Measurements from ENCODE around the gene PCNX2. TPM values are rescaled to one million over a fixed set of nuclear protein-coding genes. Genes with fewer than 3 reads are reported as not detected.

Gene PCNX2
- total RNA-seq, 1 experiment from 2014 or later = 63.4 TPM

- CTCF ChIA-PET = no interaction called here
- TF ChIP-seq CTCF (IDR thresholded peaks at IDR 0.05; ENCODE audit: unreplicated experiment) = no peak
- no peak overlapping the region for H3K27ac Mint-ChIP-seq (ENCODE audit: unreplicated experiment)
- no TSS peak for BruUV-seq (replicated peaks)
- H3K36me3 Mint-ChIP-seq (ENCODE audit: insufficient read depth, unreplicated experiment) = peaks cover 17% of the 10 kb centered on the region
- DNase-seq = no peak
- H3K9me3 Mint-ChIP-seq (ENCODE audit: low read depth, unreplicated experiment) = no peaks in the 10 kb centered on the region
- no peak overlapping the region for H3K4me3 Mint-ChIP-seq (ENCODE audit: low read depth, unreplicated experiment)
- H3K27me3 Mint-ChIP-seq (ENCODE audit: unreplicated experiment) = no peaks in the 10 kb centered on the region
- intact Hi-C loops (cut with micrococcal nuclease; ENCODE audit: unreplicated experiment) = no loop called here
- peaks cover 16% of the 10 kb centered on the region for H3K4me1 Mint-ChIP-seq (ENCODE audit: low read depth, unreplicated experiment)
Measured at GRCh38 chr1:233323718-233324117, 28.2 kb upstream of the PCNX2 start.

- H3K4me3 Mint-ChIP-seq (ENCODE audit: low read depth, unreplicated experiment) = no peak overlapping the region
- no peak for TF ChIP-seq CTCF (IDR thresholded peaks at IDR 0.05; ENCODE audit: unreplicated experiment)
- BruUV-seq (replicated peaks) = no TSS peak
- CTCF ChIA-PET = no interaction called here
- H3K9me3 Mint-ChIP-seq (ENCODE audit: low read depth, unreplicated experiment) = no peaks in the 10 kb centered on the region
- H3K27ac Mint-ChIP-seq (ENCODE audit: unreplicated experiment) = no peak overlapping the region
- no peaks in the 10 kb centered on the region for H3K27me3 Mint-ChIP-seq (ENCODE audit: unreplicated experiment)
- DNase-seq = no peak
- intact Hi-C loops (cut with micrococcal nuclease; ENCODE audit: unreplicated experiment) = no loop called here
- no peaks in the 10 kb centered on the region for H3K36me3 Mint-ChIP-seq (ENCODE audit: insufficient read depth, unreplicated experiment)
- peaks cover 8% of the 10 kb centered on the region for H3K4me1 Mint-ChIP-seq (ENCODE audit: low read depth, unreplicated experiment)
Measured at GRCh38 chr1:233320023-233320422, 24.5 kb upstream of the PCNX2 start.

- Mint-ChIP-seq H3K9me3 (ENCODE audit: low read depth, unreplicated experiment) (no peaks in the 10 kb centered on the region), H3K36me3 (ENCODE audit: insufficient read depth, unreplicated experiment) (no peaks in the 10 kb centered on the region), H3K4me3 (ENCODE audit: low read depth, unreplicated experiment) (no peak overlapping the region), H3K27me3 (ENCODE audit: unreplicated experiment) (no peaks in the 10 kb centered on the region), H3K27ac (ENCODE audit: unreplicated experiment) (no peak overlapping the region), H3K4me1 (ENCODE audit: low read depth, unreplicated experiment) (peaks cover 8% of the 10 kb centered on the region)
- BruUV-seq (replicated peaks) = no TSS peak
- no peak for TF ChIP-seq CTCF (IDR thresholded peaks at IDR 0.05; ENCODE audit: unreplicated experiment)
- intact Hi-C loops (cut with micrococcal nuclease; ENCODE audit: unreplicated experiment) = no loop called here
- DNase-seq = no peak
- CTCF ChIA-PET = no interaction called here
Measured at GRCh38 chr1:233319272-233319671, 23.7 kb upstream of the PCNX2 start.

GRCh38 chr1:233316473-233316872, 20.9 kb upstream of the PCNX2 start:
- CTCF ChIA-PET = no interaction called here
- H3K27ac Mint-ChIP-seq (ENCODE audit: unreplicated experiment) = no peak overlapping the region

More at GRCh38 chr1:233316473-233316872, 20.9 kb upstream of the PCNX2 start:
- intact Hi-C loops (cut with micrococcal nuclease; ENCODE audit: unreplicated experiment) = no loop called here
- no TSS peak for BruUV-seq (replicated peaks)
- H3K27me3 Mint-ChIP-seq (ENCODE audit: unreplicated experiment) = no peaks in the 10 kb centered on the region
- H3K9me3 Mint-ChIP-seq (ENCODE audit: low read depth, unreplicated experiment) = no peaks in the 10 kb centered on the region
- no peak overlapping the region for H3K4me3 Mint-ChIP-seq (ENCODE audit: low read depth, unreplicated experiment)
- no peak for TF ChIP-seq CTCF (IDR thresholded peaks at IDR 0.05; ENCODE audit: unreplicated experiment)
- no peak for DNase-seq
- no peaks in the 10 kb centered on the region for H3K4me1 Mint-ChIP-seq (ENCODE audit: low read depth, unreplicated experiment)
- H3K36me3 Mint-ChIP-seq (ENCODE audit: insufficient read depth, unreplicated experiment) = no peaks in the 10 kb centered on the region

Data from Calu3 (cell line).